Middle frontal gyrus (tissue), 1 donor: ENCODE data around the gene AGGF1.
"Not testable (repeated sequence)": the region's sequence is repeated elsewhere in the genome, so short reads cannot be mapped to it uniquely, and the experiment has no call there.

Experiments
- DNase-seq: peaks from one replicate; pipeline ENCODE4 v3.0.0-alpha.2; 2015; ENCODE audit warnings: low spot score; ENCODE audit errors: extremely low spot score

AGGF1 gene

GRCh38 chr5:77030097-77031071 lies at the start of gene AGGF1:
Gene AGGF1, plus strand, starts transcription at chr5:77030404. Its CDS starts 363 bp downstream, at chr5:77030767.
- DNase-seq: peak; percentile 89

GRCh38 chr5:76980518-76981144 lies 49.6 kb upstream of the AGGF1 start:
- no peak for DNase-seq

- no peak for DNase-seq
These were observed 47.8 kb upstream of the AGGF1 start for GRCh38 chr5:76982450-76982849.

GRCh38 chr5:76983468-76983867 lies 46.7 kb upstream of the AGGF1 start:
- peak; percentile 7 for DNase-seq

GRCh38 chr5:76986825-76987526 lies 43.2 kb upstream of the AGGF1 start:
- no peak for DNase-seq

GRCh38 chr5:76990899-76991459 lies 39.2 kb upstream of the AGGF1 start:
- DNase-seq: no peak

- not testable (repeated sequence) for DNase-seq
These were observed 36.8 kb upstream of the AGGF1 start for GRCh38 chr5:76993436-76993835.

GRCh38 chr5:76994337-76994736 lies 35.9 kb upstream of the AGGF1 start:
- DNase-seq: no peak

- not testable (repeated sequence) for DNase-seq
These were observed 32.0 kb upstream of the AGGF1 start for GRCh38 chr5:76998251-76998650.

- DNase-seq: no peak
These were observed 30.8 kb upstream of the AGGF1 start for GRCh38 chr5:76999451-76999850.

GRCh38 chr5:77003246-77003645 lies 27.0 kb upstream of the AGGF1 start:
- DNase-seq: no peak

- no peak for DNase-seq
These were observed 24.1 kb upstream of the AGGF1 start for GRCh38 chr5:77006124-77006523.

- no peak for DNase-seq
These were observed 21.8 kb upstream of the AGGF1 start for GRCh38 chr5:77008413-77008812.

GRCh38 chr5:77010243-77010642 lies 20.0 kb upstream of the AGGF1 start:
- no peak for DNase-seq

GRCh38 chr5:77011498-77011897 lies 18.7 kb upstream of the AGGF1 start:
- DNase-seq: no peak

GRCh38 chr5:77012601-77013000 lies 17.6 kb upstream of the AGGF1 start:
- no peak for DNase-seq

- no peak for DNase-seq
These were observed 14.2 kb upstream of the AGGF1 start for GRCh38 chr5:77015938-77016569.

- no peak for DNase-seq
These were observed 13.2 kb upstream of the AGGF1 start for GRCh38 chr5:77016962-77017361.

GRCh38 chr5:77017668-77018067 lies 12.5 kb upstream of the AGGF1 start:
- DNase-seq: no peak

GRCh38 chr5:77022511-77023417 lies 7.4 kb upstream of the AGGF1 start:
- no peak for DNase-seq
